Stimulated activated CD4-positive, alpha-beta T cell treated with anti-CD3 and anti-CD28 coated beads, Interleukin-15, amount 100 ng/mL, for 24 hours (primary cell): ENCODE results near the gene CAPN9.
"Not testable (repeated sequence)": the region's sequence is repeated elsewhere in the genome, so short reads cannot be mapped to it uniquely, and the experiment has no call there.

Source experiments
- DNase-seq: peaks from one replicate; pipeline ENCODE4 v3.0.0-alpha.2; 2020

The CAPN9 gene

DNA sequence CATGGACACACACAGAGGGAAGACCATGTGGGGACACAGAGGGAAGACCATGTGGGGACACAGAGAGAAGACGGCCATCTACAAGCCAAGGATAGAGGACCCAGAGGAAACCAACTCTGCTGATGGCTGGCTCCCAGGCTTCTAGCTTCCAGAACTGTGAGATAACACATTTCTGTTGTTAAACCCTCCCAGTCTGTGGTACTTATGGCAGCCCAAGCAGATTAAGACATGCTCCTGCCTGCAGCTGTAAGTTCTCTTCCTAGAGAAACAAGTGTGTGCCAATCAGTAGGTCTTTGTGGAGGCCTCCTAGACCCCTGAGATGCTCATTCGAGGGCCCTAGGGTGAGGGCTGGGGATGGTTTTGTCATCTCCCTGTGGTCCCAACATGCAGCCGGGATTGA lies 35.9 kb upstream of the CAPN9 start:
- no peak for DNase-seq

DNA sequence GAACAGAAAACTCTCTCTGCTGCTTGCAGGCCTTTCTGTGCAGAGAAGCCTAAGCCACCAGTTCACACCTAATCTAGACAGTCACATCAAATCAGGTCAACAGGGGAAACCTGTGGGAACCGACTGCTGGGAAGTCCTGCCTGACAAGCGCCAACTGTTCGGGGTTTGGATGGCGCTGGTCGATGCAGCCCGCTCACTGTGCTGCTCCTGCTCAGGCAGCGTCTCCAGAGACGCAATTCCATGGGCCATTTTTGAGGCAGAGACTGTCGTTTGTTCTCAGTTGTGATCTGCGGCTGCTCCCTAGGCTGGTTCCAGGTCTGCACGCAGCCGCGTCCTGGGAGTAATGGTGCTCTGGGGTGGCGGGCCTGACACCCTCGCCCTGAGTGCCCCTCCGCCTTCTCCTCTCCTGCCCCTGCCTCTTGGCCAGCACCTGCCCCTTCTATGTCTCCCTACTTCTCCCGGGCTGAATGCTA lies 34.7 kb upstream of the CAPN9 start:
- no peak for DNase-seq

DNA sequence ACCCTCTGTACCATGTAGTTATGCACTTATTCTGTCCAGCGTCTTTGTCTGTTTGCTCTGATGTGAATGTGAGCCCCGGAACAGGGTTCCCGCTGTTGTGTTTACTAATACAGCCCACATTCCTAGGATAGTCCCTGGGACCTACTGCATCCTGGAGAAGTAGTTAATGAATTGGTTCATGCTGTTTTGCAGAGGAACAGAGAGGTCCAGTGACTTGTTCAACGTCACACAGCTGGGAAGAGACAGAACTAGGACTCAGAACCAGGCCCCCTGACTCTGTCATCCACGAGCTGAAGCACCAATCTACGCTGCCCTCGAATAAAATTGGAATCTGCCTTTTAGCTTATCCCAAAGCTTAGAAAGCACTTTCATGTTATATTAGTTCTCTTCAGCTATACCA lies 34.0 kb upstream of the CAPN9 start:
- no peak for DNase-seq

DNA sequence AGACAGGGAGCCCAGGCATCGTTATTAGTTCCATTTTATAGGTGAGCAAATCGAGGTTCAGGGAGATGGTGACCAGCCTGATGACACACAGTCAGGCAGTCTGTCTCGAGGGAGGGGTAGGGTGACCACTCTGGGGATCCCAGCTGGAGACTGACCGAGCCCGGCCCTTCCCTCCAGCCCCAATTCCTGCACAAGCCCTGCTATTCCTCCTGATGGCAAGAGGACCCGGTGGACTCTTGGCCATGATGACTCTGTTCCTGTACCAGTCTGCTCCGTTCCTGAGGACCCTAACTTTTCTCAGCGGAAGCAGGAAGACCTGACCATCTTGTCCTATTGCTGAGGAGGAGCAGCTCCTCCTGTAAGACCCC lies 33.7 kb upstream of the CAPN9 start:
- no peak for DNase-seq

DNA sequence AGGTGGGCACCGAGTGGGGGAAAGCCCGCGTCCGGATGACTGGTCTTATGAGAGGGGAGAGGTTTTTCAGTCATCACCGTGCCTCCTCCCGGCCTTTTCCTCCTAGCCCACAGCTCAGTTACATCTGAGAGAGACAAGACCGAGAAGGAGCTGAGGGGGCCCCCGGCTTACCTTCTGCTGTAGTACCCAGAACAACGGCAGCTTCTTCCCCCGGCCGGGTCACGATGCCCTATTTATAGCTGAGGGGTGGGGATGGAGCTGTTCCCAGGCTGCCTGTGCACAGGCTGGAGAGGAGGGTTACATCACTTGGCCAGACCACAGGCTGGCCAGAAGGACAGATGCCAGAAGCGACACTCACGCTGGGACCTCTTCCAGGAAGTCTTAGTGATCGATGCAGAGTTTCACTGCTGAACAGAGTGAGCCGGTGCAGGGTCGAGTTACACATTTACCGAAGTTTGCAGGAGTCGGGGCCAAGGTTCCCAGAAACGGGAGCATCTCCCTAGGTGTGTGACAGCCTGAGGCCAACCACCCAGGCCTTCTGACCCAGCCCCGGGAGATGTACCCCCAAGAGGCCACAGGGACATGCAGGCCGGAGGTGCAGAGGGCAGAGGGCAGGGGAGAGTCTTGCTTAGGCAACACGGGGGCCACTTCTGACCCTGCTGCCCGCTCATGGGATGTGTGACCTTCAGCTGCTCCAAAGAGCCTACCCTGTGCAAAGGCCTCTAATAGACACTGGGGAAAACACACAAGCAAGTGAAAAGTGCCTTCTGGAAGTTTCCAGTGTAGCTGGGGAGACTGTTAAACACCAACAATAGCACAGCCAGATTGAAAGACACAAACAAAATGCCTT lies 33.0 kb upstream of the CAPN9 start, which contains the start of gene AGT:
TSS of gene AGT (minus strand) at position 208 of the 850 bp plus-strand sequence. CDS start 3,299 bp downstream, outside the sequence.
- no peak for DNase-seq

DNA sequence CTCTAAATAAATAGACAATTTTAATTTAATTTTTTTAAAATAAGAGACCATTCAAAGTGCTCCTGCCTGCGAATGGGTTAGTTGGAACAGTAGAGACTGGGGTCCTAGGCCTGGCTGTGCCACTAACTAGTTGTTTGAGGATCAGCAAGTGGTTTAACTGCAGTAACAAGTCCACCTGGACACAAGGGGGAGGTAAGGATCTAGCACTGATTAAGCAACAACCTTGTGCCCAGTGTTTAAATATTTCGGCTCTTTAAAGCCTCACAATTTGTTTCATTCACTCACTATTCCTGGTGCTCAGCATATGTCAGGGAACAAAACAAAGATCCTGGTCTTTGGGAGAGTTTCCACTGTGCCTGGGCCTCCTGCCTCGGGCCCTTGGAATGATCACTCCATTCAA lies 31.7 kb upstream of the CAPN9 start:
- DNase-seq: no peak

DNA sequence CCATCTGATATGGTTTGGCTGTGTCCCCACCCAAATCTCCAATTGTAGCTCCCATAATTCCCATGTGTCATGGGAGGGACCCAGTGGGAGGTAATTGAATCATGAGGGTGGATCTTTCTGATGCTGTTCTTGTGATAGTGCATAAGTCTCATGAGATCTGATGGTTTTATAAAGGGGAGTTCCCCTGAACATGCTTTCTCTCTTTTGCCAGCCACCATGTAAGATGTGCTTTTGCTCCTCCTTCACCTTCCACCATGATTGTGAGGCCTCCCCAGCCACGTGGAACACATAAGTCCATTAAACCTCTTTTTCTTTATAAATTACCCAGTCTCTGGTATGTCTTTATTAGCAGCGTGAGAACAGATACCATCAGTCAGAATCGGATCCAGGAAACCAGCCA lies 30.7 kb upstream of the CAPN9 start:
- DNase-seq: not testable (repeated sequence)

DNA sequence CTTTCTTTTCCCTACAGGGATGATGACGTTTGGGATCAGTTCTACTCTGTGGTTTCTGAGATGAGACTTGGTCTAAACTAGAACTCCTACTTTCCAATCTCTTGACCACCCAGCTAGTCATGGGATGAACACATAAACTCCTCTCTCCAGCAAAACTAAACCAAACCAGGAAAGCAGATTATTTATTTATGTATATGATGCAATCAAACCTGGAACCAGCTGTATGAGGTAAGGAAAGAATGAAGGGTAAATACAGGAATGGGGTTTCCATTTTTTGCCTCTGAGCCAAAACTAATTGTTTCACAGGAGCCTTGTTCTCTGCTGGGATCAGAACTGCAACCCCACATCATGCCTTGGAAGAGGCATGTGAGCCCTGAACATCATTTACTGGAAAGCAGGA lies 29.9 kb upstream of the CAPN9 start:
- DNase-seq: no peak

DNA sequence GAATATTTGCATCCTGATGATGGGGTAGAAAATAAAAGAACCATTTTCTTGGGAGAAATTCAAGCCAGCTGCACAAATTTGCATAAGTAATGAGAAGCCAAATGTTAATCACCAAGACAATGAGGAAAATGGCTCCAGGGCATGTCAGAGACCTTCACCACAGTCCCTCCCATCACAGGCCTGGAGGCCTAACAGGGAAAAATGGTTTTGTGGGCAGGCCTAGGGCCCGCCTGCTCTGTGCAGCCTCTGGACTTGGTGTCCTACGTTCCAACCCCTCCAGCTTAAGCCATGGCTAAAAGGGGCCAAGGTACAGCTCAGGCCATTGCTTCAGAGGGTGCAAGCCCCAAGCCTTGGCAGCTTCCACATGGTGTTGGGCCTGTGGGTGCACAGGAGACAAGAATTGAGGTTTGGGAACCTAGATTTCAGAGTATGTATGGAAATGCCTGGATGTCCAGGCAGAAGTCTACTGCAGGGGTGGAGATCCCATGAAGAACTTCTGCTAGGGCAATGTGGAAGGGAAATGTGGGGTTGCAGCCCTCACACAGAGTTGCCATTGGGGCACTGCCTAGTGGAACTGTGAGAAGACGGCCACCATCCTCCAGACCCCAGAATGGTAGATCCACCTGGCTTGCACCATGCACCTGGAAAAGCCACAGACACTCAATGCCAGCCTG lies 25.2 kb upstream of the CAPN9 start:
- DNase-seq: not testable (repeated sequence)

DNA sequence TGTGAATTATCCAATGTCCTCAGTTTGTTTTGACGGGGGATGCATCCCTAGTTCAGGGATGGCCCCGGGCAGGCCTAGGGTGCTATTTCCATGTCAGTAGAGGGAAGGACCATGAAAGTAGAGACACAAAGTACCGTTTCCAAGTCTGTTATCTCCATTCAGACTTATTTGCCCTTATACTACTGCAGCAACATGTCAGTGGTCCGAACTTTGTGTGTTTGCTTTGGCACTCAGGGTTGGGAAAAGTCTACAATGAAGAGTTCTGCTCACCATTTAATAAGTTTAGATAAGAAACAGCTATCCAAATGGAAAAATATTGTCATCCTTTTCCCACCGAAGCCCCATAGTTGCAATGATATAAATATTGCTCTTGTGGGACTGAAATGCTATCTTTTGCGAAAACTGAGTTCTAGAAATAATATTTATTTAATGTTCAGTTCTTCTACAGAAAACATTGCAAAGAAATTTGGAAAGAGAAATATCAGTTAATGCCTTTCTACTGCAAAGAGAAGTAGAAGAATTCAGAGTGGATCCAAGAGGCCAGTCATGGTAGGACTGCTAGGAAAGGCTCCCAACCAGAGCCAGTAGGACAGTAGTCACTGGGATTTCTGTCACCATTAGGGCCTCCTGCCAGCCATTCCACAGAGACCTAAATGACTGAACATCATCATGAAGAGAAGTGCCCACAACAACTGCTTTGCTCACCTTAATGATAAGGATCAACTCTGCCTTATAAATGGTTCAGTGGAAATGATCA lies 21.8 kb upstream of the CAPN9 start:
- DNase-seq: no peak

DNA sequence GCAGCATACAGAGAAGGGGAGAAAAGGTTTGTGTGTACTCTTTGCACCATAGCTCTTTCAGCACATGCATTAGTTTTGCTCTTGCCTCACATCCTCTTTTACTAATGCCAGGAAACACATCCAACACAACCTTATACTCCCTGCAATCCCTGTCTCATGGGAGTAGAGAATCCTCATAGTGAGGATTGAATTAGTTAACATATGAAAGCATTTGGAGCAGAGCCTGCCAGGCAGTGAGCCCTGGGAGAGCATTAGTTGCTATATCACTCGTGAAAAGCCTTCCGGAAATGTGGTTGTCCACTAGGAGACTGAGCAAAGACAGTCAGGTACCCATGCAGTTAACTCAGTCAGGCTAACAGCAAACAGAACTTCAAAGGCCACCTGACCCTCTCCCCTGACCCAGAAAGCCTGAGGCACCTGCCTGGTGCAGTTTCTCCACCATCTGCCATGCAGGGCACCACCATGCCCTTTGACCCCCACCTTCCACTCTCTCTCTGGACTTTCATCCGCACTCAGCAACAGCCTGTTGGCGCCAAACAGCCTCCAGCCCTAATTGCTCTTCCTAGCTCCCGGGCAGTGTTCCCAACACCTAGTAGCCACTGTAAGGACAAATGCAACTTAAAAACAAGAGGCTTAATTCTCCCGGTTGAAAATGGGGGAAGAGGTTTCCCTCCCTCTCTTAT lies 18.3 kb upstream of the CAPN9 start:
- no peak for DNase-seq

DNA sequence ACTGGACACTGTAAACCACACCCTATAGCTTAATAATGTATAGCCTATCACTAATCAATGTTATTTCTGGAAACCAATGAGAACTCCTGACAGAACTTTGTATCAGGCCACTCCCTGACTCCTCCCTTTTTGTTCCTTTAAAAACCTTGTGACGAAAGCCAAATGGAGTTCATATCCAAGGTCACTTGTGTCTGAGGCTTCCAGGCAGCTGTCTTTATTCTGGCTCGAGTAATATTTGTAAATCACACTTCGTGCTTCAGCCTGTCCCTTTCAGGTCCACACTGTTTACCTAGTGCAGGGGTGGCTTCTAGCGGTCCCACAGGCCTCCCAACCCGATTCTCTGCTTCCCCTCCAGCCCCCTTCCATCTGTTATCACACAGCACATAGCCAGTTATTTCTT lies 16.2 kb upstream of the CAPN9 start:
- DNase-seq: no peak

DNA sequence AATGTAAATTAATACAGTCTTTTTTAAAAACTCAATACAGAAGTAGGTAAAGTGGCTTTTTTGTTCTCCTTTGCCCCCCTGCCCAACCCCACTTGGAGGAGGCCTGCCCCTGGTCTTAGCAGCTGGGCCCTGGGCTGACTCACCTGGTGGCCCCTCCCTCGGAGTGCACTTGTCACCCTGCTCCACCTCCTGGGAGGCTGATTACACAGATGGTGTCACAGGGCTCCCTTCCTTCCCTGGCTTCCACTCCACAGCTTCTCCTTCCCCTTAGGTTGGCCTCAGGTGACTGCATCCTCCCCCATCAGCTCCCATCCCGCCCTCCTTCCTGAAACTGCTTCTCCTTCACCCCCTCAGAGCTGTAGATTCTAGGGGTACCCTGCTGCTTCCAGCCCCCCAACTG lies 11.7 kb upstream of the CAPN9 start:
- no peak for DNase-seq

DNA sequence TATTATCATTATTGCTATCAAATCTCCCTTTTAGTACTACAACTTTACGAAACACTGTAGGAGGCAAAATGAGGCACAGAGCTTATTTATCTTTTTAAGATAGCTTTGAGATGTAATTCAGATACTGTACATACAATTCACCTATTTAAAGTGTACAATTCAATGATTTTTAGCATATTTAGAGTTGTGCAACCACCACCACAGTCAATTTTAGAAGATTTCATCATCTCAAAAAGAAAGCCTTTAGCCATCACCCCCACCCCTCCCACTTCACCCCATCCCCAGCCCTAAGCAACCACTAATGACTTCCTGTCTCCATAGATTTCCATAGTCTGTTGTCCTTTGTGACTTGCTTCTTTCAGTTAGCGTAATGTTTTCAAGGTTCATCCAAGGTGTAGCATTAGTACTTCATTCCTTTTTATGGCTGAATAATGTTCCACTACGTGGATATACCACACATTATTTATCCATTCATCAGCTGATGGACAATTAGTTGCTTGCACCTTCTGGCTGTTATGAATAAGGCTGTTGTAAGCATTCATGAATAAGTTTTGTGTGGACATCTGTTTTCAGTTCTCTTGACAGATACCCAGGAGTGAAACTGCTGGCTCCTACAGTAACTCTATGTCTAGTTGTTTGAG lies 9.4 kb upstream of the CAPN9 start:
- no peak for DNase-seq

DNA sequence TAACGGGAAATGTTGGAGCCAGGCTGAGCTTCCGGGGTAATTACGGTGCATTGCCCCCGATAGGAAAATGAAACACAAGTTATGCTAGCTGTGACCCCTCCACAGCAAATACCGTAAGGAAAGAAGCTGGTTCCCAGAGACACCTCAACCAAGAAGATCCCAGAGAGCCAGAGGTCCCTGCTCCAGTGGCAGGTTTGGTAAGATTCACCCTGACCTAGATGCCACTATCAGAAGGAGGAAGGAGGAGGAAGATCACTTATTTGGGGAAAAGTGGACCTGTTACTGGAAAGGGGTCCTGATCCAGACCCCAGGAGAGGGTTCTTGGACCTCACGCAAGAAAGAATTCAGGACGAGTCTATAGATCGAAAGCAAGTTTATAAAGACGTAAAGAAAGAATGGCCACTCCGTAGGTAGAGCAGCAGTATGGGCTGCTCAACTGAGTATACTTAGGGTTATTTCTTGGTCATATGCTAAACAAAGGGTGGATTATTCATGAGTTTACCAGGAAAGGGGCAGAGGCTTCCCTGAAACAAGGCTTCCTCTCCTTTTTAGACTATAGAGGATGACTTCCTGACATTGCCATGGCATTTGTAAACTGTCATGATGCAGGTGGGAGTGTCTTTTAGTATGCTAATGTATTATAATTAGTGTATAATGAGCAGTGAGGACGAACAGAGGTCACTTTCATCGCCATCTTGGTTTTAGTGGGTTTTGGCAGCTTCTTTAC lies 7.5 kb upstream of the CAPN9 start:
- no peak for DNase-seq

DNA sequence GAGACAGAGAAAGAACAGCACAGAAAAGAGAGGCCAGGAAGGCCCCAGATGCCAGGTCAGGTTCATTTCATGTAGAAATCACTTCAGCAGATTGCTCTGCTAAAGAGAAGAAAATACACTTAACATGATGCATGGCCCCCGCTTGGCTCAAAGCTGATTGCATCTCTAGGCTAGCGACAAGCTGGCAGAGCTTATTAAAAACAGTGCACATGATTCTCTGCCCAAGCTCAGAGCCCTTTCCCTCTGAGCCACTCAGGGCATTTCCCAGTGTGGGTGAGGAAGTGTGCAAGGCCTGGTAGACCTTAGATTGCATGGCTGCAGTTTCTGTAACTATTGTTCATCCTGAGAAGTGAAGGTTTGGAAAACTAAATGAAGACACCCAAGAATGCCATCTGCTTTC lies 3.3 kb upstream of the CAPN9 start:
- no peak for DNase-seq

DNA sequence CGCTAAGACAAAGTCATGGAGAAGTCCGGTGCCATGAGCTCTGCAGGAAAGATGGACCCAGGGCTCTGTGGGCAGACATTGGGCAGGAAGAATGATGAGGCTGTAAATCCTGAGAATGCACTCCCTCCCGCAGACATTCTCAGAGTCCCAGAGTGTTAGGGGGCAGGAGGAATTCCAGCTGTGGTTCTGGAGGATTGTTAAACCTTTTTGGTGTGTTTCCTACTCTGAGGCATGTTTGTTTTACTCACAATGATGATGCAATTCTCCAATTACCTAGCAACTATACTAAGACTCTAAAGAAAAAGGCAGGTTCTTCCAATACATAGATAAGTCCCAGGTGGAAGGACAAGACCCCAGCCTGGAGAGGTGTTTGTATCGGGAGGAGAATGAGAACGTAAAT lies 2.8 kb upstream of the CAPN9 start:
- DNase-seq: no peak

DNA sequence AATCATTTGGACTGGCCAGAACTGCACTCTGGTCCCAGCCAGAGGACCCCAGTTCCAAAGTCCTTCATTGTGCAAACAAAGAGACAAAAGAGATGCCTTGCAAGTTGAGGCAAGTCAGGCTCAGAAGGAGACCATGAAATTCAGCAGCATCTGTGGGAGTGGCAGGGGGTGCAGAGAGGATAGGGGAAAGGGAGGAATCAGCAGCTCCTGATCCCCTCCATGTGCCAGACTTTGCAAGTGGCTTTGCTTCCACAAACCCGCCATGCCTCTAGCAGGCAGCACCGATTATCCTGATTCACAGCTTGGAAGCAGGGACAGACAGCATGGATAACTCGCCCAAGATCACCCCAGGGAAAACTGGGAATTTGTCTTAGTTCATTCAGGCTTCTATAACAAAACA lies 2.1 kb upstream of the CAPN9 start:
- DNase-seq: no peak

DNA sequence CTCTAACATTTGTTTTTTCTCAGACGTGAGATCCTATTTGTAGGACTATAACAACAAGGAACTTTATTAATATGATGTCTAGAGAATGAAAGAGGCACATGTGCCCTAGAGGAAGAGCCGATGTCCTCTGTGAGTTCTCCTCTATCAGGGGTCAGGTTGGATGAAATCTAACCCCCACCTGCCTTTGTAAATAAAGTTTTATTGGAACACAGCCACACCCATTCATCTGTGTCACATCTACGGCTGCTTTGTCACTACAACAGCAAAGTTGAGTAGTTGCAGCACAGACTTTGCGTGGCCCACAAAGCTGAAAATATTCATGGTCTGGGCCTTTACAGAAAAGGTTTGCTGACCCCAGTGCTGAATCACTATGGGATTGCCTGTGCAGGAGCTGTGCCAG lies 571 bp upstream of the CAPN9 start:
- DNase-seq: no peak

DNA sequence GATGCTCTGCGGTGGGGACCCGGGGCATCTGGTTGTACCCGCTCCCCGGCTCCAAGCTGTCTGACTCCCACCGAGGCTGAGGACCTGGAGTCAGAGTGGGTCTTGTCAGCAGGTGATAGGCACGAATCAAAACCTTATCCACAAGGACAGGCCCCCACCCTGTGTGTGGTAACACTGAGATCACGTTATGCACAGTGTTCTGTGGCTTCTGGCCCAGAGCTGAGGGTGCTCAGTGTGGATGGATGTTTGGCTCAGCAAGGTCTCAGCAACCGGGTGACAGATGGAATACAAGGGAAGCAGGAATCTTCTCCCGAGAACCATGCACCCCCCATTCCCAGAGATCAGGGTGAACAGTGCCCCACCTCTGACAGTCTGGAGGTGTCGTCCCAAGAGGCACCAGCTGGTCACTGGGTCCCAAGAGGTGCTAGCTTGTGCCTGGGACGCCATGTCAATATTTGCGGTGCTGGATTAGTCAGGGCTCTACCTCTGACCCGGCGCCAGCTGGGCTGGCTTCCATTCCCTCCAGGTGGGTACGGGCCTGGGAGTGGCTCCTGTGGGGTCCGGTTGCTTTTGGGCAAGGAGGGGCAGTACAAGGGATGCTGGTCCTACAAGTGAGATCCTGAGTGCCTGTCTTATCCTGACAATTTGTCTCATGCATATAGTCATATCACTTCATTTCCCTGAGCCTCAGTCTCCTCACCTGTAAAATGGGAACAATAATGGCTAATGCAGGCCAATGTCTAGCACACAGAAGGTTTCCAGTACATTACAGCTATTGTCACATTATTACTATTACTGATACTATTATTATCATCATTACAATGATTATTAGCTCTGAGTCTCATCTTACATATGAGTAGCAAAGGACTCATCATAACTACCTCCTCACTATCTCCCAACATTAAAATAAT lies 957 bp downstream of the CAPN9 start:
- no peak for DNase-seq

DNA sequence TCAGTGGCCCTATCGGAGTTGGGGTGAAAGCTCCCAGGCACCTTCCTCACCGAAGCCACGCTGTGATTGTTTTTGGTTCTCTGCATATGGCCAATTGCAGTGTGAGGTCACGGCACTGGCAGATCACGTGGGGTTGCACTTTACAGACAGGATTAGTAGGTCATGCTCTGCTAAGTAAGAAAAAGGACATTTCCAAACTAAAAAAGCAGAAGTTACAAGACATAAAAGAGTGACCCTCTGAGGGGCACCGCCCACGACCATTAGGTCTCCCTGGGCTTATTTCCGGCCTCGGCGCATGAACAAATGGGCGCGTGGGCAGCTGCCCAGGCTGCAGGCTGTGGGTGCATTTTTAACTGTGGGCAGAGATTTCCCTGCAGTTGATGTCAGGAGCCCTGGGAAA lies 2.0 kb downstream of the CAPN9 start:
- DNase-seq: no peak
